ENCODE measurements around the gene CILP2. TPM values are rescaled to one million over a fixed set of nuclear protein-coding genes. Genes with fewer than 3 reads are reported as not detected.

CILP2 gene
- total RNA-seq, 3 donors from 2014 or later, result 0.09 TPM; not detected in 2

GRCh38 chr19:19491321-19492025, 46.6 kb upstream of the CILP2 start:
- TF ChIP-seq CTCF (IDR thresholded peaks at IDR 0.05), result no peak
- no peaks in the 10 kb centered on the region for H3K9me3 ChIP-seq
- peaks cover 8% of the 10 kb centered on the region for H3K36me3 ChIP-seq (ENCODE audit: low read depth)
- intact Hi-C loops (cut with DNase I, micrococcal nuclease), result loop anchor here (5.0 to 10.0 kb wide), 2 partner anchors 124 to 127 kb away; no protein-coding TSS in a partner anchor
- ATAC-seq, result no peak
- DNase-seq, result peak in 1 of 3 donors; percentile 43
- no peak overlapping the region for H3K4me3 ChIP-seq
- H3K4me1 ChIP-seq (ENCODE audit: low read depth), result peaks cover 43% of the 10 kb centered on the region

GRCh38 chr19:19492026-19492610, 45.9 kb upstream of the CILP2 start:
- intact Hi-C loops (cut with DNase I, micrococcal nuclease), result loop anchor here (5.0 to 10.0 kb wide), 2 partner anchors 125 to 127 kb away; no protein-coding TSS in a partner anchor
- Histone ChIP-seq H3K9me3 (no peaks in the 10 kb centered on the region), H3K4me1 (ENCODE audit: low read depth) (peaks cover 38% of the 10 kb centered on the region), H3K36me3 (ENCODE audit: low read depth) (peaks cover 11% of the 10 kb centered on the region), H3K4me3 (no peak overlapping the region)
- ATAC-seq (no peak), DNase-seq (peak in 1 of 3 donors; percentile 46)
- TF ChIP-seq CTCF (IDR thresholded peaks at IDR 0.05), result no peak

GRCh38 chr19:19493841-19494546, 44.1 kb upstream of the CILP2 start:
- intact Hi-C loops (cut with DNase I, micrococcal nuclease), result loop anchor here (5.0 to 10.0 kb wide), 2 partner anchors 127 to 129 kb away; no protein-coding TSS in a partner anchor
- H3K36me3 ChIP-seq (ENCODE audit: low read depth), result peaks cover 14% of the 10 kb centered on the region
- no peak for ATAC-seq

GRCh38 chr19:19495614-19496603, 42.2 kb upstream of the CILP2 start:
- no peaks in the 10 kb centered on the region for H3K9me3 ChIP-seq
- no peak for TF ChIP-seq CTCF (IDR thresholded peaks at IDR 0.05)
- peaks cover 19% of the 10 kb centered on the region for H3K36me3 ChIP-seq (ENCODE audit: low read depth)
- H3K4me1 ChIP-seq (ENCODE audit: low read depth), result peaks cover under 1% of the 10 kb centered on the region
- DNase-seq (no peak), ATAC-seq (no peak)
- intact Hi-C loops (cut with DNase I, micrococcal nuclease), result loop anchor here in 1 of 2 donors (10.0 kb wide), 1 partner anchor 131 kb away; no protein-coding TSS in a partner anchor
- no peak overlapping the region for H3K4me3 ChIP-seq

More at GRCh38 chr19:19493841-19494546, 44.1 kb upstream of the CILP2 start:
- no peak overlapping the region for H3K4me3 ChIP-seq
- no peak for DNase-seq
- no peaks in the 10 kb centered on the region for H3K9me3 ChIP-seq
- H3K4me1 ChIP-seq (ENCODE audit: low read depth), result peaks cover 19% of the 10 kb centered on the region
- TF ChIP-seq CTCF (IDR thresholded peaks at IDR 0.05), result no peak
